ENCODE measurements around the gene SLC22A3. TPM values are rescaled to one million over a fixed set of nuclear protein-coding genes. Genes with fewer than 3 reads are reported as not detected.

The SLC22A3 gene
- total RNA-seq, 1 experiment from 2014 or later, result 2.4 TPM

DNA sequence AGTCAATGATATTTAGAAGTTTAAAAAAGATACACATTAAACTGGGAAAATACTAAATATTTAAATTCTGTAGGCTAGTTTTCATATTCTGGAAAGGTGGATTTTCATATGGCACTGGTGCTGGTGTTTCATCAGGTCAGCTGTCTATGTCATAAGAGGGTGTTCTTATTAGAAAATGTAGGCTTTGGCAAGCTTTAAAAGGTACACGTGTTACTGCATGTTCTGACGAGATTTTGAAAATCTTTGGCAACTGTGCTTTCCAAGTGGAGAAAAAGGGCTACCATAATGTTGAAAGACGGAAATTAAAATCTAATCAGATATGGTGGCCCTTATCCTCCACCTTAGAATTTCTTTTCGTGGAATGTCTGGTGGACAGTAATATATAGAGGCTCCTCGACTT lies 30.0 kb downstream of the SLC22A3 start:
- Mint-ChIP-seq H3K27ac (ENCODE audit: unreplicated experiment) (no peak overlapping the region), H3K4me3 (ENCODE audit: unreplicated experiment) (no peak overlapping the region), H3K27me3 (ENCODE audit: insufficient read depth, unreplicated experiment) (no peaks in the 10 kb centered on the region), H3K4me1 (ENCODE audit: low read depth, unreplicated experiment) (no peaks in the 10 kb centered on the region), H3K9me3 (ENCODE audit: unreplicated experiment) (no peaks in the 10 kb centered on the region), H3K36me3 (ENCODE audit: insufficient read depth, unreplicated experiment) (no peaks in the 10 kb centered on the region)
- no peaks in the 10 kb centered on the region for H3K36me3 ChIP-seq (ENCODE audit: control insufficient read depth, insufficient read depth, low read length)
- ChIA-PET CTCF (no interaction called here), POLR2A (no interaction called here)
- H3K9me3 ChIP-seq, result 0 out of 2 replicates have a peak, but pooled peaks cover 8% of the 10 kb centered on the region
- H3K27me3 ChIP-seq (replicated peaks; ENCODE audit: control insufficient read depth, insufficient read depth, low read length), result no peaks in the 10 kb centered on the region
- TF ChIP-seq, protein P1, sequence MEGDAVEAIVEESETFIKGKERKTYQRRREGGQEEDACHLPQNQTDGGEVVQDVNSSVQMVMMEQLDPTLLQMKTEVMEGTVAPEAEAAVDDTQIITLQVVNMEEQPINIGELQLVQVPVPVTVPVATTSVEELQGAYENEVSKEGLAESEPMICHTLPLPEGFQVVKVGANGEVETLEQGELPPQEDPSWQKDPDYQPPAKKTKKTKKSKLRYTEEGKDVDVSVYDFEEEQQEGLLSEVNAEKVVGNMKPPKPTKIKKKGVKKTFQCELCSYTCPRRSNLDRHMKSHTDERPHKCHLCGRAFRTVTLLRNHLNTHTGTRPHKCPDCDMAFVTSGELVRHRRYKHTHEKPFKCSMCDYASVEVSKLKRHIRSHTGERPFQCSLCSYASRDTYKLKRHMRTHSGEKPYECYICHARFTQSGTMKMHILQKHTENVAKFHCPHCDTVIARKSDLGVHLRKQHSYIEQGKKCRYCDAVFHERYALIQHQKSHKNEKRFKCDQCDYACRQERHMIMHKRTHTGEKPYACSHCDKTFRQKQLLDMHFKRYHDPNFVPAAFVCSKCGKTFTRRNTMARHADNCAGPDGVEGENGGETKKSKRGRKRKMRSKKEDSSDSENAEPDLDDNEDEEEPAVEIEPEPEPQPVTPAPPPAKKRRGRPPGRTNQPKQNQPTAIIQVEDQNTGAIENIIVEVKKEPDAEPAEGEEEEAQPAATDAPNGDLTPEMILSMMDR (IDR thresholded peaks at IDR 0.05; ENCODE audit: insufficient read depth in 1 of 2, low read depth in 1 of 2, low read length in 1 of 2, severe bottlenecking in 1 of 2, unreplicated experiment in 1 of 2), result no peak
- no TSS peak for BruUV-seq (replicated peaks)
- intact Hi-C loops (cut with micrococcal nuclease; ENCODE audit: unreplicated experiment), result no loop called here
- no peak overlapping the region for H3K4me3 ChIP-seq (ENCODE audit: low read depth, low read length)
- DNase-seq, result no peak
- no peaks in the 10 kb centered on the region for H3K4me1 ChIP-seq

DNA sequence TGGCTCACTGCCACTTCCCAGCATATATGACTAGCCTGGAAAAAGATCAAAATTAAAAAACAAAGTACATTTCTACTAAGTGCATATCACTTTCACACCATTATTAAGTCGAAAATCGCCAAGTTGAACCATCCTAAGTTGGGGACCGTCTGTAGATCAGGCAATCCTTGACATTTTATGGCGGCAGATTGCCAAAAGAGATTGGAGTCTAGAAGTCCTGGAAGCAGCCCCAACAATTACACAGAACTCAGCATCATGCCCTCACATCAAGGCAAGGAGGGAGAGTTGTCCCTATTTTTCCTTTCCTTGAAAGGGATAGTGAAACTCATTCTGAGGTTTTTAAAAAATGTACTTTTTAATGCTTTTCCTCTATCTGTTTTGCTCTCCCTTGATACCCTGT lies 30.7 kb downstream of the SLC22A3 start:
- H3K36me3 Mint-ChIP-seq (ENCODE audit: insufficient read depth, unreplicated experiment), result no peaks in the 10 kb centered on the region
- Histone ChIP-seq H3K4me1 (no peaks in the 10 kb centered on the region), H3K36me3 (ENCODE audit: control insufficient read depth, insufficient read depth, low read length) (no peaks in the 10 kb centered on the region), H3K27me3 (replicated peaks; ENCODE audit: control insufficient read depth, insufficient read depth, low read length) (no peaks in the 10 kb centered on the region), H3K4me3 (ENCODE audit: low read depth, low read length) (no peak overlapping the region), H3K9me3 (0 out of 2 replicates have a peak, but pooled peaks cover 8% of the 10 kb centered on the region)
- no peak for DNase-seq
- POLR2A ChIA-PET, result interaction anchor here (0.5 kb wide), 1 partner anchor 652 kb away, joined by 5 read pairs; the partner anchor contains the start of gene WTAP
- intact Hi-C loops (cut with micrococcal nuclease; ENCODE audit: unreplicated experiment), result no loop called here
- no peaks in the 10 kb centered on the region for H3K27me3 Mint-ChIP-seq (ENCODE audit: insufficient read depth, unreplicated experiment)
- CTCF ChIA-PET, result no interaction called here
- TF ChIP-seq, protein P1 (IDR thresholded peaks at IDR 0.05; ENCODE audit: insufficient read depth in 1 of 2, low read depth in 1 of 2, low read length in 1 of 2, severe bottlenecking in 1 of 2, unreplicated experiment in 1 of 2), result no peak
- H3K4me3 Mint-ChIP-seq (ENCODE audit: unreplicated experiment), result no peak overlapping the region
- H3K27ac Mint-ChIP-seq (ENCODE audit: unreplicated experiment), result no peak overlapping the region
- no peaks in the 10 kb centered on the region for H3K4me1 Mint-ChIP-seq (ENCODE audit: low read depth, unreplicated experiment)
- no TSS peak for BruUV-seq (replicated peaks)
- no peaks in the 10 kb centered on the region for H3K9me3 Mint-ChIP-seq (ENCODE audit: unreplicated experiment)

DNA sequence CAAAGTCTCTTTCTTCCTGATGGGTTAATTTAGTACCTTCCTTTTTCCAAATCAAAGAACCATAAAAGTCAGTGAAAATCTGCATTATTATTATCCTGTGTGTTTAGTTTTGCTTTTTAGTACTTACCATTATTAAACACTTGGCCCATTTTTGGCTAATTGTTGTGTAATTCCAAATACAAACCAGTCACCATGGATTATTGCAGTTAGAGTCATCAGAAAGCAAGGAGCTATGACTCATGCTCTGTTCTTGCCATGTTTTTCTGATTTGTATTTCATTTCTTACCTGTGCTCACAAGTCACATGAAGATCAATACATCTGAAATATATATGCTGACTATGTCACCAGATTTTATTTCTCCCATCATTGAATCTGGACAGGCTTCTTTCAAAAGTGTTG lies 31.3 kb downstream of the SLC22A3 start:
- CTCF ChIA-PET, result no interaction called here
- H3K27ac Mint-ChIP-seq (ENCODE audit: unreplicated experiment), result no peak overlapping the region
- POLR2A ChIA-PET, result interaction anchor here (0.5 kb wide), 1 partner anchor 652 kb away, joined by 5 read pairs; the partner anchor contains the start of gene WTAP

More for the DNA sequence above, 31.3 kb downstream of the SLC22A3 start:
- no peak for DNase-seq
- H3K4me3 ChIP-seq (ENCODE audit: low read depth, low read length), result no peak overlapping the region
- H3K9me3 ChIP-seq, result 0 out of 2 replicates have a peak, but pooled peaks cover 8% of the 10 kb centered on the region
- H3K4me1 Mint-ChIP-seq (ENCODE audit: low read depth, unreplicated experiment), result no peaks in the 10 kb centered on the region
- intact Hi-C loops (cut with micrococcal nuclease; ENCODE audit: unreplicated experiment), result no loop called here
- no peaks in the 10 kb centered on the region for H3K4me1 ChIP-seq
- no peaks in the 10 kb centered on the region for H3K9me3 Mint-ChIP-seq (ENCODE audit: unreplicated experiment)
- TF ChIP-seq, protein P1 (IDR thresholded peaks at IDR 0.05; ENCODE audit: insufficient read depth in 1 of 2, low read depth in 1 of 2, low read length in 1 of 2, severe bottlenecking in 1 of 2, unreplicated experiment in 1 of 2), result no peak
- H3K4me3 Mint-ChIP-seq (ENCODE audit: unreplicated experiment), result no peak overlapping the region
- no peaks in the 10 kb centered on the region for H3K27me3 Mint-ChIP-seq (ENCODE audit: insufficient read depth, unreplicated experiment)
- BruUV-seq (replicated peaks), result no TSS peak
- no peaks in the 10 kb centered on the region for H3K36me3 Mint-ChIP-seq (ENCODE audit: insufficient read depth, unreplicated experiment)
- no peaks in the 10 kb centered on the region for H3K36me3 ChIP-seq (ENCODE audit: control insufficient read depth, insufficient read depth, low read length)
- H3K27me3 ChIP-seq (replicated peaks; ENCODE audit: control insufficient read depth, insufficient read depth, low read length), result no peaks in the 10 kb centered on the region
